T-helper 2 cell treated with Interferon-gamma antibody and Interleukin-4, amounts not matched to agents 5 μg/mL and 100 μg/mL, for 36 hours (primary cell): ENCODE measurements around the gene SMIM45.

ENCODE experiments used
- DNase-seq: peaks from one replicate; pipeline ENCODE4 v3.0.0; 2021; ENCODE audit warnings: low spot score
- H3K27ac Mint-ChIP-seq: one replicate; pipeline ENCODE4 v1.8.0; 2021; ENCODE audit warnings: mild to moderate bottlenecking, mixed read lengths
- H3K27me3 Mint-ChIP-seq: one replicate; pipeline ENCODE4 v1.8.0; 2021; ENCODE audit warnings: low read depth, mixed read lengths
- H3K36me3 Mint-ChIP-seq: one replicate; pipeline ENCODE4 v1.8.0; 2021; ENCODE audit warnings: low read depth, mixed read lengths
- H3K4me1 Mint-ChIP-seq: one replicate; pipeline ENCODE4 v1.8.0; 2021; ENCODE audit warnings: low read depth, mixed read lengths
- H3K4me3 Mint-ChIP-seq: one replicate; pipeline ENCODE4 v1.8.0; 2022; ENCODE audit warnings: mild to moderate bottlenecking, moderate library complexity, mixed read lengths
- H3K9me3 Mint-ChIP-seq: one replicate; pipeline ENCODE4 v1.8.0; 2021; ENCODE audit warnings: mixed read lengths

Gene SMIM45

DNA sequence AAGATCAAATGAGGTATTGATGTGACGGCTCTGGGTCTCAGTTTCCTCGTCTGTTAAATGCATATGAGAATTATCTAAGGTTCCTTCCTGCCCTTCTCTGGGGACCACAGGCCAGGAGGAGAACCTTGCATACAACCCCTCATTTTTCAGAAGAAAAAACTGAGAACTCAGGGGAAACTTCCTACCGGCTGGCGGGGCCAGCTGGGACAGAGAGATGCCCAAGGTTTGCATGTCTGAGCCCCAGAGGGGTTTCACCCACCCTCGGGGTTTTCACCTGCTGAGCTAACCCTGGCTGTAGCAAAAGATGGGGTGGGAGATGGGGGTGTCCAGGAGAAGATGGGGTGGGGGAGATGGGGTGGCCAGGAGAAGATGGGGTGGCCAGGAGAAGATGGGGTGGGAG lies 29.6 kb upstream of the SMIM45 start:
- Mint-ChIP-seq H3K9me3 (no peaks in the 10 kb centered on the region), H3K27me3 (peaks cover 23% of the 10 kb centered on the region), H3K4me3 (no peak overlapping the region), H3K27ac (no peak overlapping the region), H3K36me3 (no peaks in the 10 kb centered on the region), H3K4me1 (peaks cover 15% of the 10 kb centered on the region)
- no peak for DNase-seq

- no peaks in the 10 kb centered on the region for H3K36me3 Mint-ChIP-seq
- no peak overlapping the region for H3K27ac Mint-ChIP-seq
- peaks cover 28% of the 10 kb centered on the region for H3K27me3 Mint-ChIP-seq
- H3K4me1 Mint-ChIP-seq, result peaks cover 15% of the 10 kb centered on the region
- DNase-seq, result no peak
- H3K4me3 Mint-ChIP-seq, result no peak overlapping the region
- no peaks in the 10 kb centered on the region for H3K9me3 Mint-ChIP-seq
Measured at GRCh38 chr22:41922940-41923594, 28.9 kb upstream of the SMIM45 start.

DNA sequence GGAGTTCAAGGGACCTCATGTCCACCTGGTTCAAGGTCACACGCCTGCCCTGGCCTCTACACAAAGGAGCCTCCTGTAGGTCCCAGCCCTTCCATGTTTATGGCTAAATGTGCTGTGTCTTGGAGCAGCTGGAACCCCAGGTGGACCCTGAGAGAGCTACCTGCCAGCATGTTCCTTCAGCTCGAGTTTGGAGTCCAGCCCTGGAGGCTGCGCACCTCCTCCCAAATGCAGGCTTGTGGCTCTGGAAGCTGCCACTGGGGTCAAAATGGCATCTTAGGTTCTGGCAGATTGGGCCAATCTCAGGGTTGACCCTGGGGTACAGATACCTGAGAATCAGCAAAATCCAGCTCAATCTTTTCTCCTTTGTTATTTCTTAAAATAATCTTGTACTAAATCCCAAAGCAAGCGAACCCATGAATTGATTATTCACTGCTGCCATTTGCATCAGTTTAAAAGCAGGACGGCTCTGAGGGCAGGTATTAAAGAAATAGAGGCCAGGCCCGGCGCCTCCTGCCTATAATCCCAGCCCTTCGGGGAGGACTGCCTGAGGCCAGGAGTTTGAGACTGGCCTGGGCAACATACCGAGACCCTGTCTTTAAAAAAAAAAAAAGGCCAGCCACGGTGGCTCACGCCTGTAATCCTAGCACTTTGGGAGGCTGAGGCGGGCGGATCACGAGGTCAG lies 28.2 kb upstream of the SMIM45 start:
- no peaks in the 10 kb centered on the region for H3K36me3 Mint-ChIP-seq
- no peak overlapping the region for H3K4me3 Mint-ChIP-seq
- no peak for DNase-seq
- H3K9me3 Mint-ChIP-seq, result no peaks in the 10 kb centered on the region
- peaks cover 28% of the 10 kb centered on the region for H3K27me3 Mint-ChIP-seq
- peaks cover 13% of the 10 kb centered on the region for H3K4me1 Mint-ChIP-seq
- H3K27ac Mint-ChIP-seq, result no peak overlapping the region

GRCh38 chr22:41925783-41926460 lies 26.0 kb upstream of the SMIM45 start:
- Mint-ChIP-seq H3K9me3 (no peaks in the 10 kb centered on the region), H3K4me1 (peaks cover 6% of the 10 kb centered on the region), H3K27ac (no peak overlapping the region)

DNA sequence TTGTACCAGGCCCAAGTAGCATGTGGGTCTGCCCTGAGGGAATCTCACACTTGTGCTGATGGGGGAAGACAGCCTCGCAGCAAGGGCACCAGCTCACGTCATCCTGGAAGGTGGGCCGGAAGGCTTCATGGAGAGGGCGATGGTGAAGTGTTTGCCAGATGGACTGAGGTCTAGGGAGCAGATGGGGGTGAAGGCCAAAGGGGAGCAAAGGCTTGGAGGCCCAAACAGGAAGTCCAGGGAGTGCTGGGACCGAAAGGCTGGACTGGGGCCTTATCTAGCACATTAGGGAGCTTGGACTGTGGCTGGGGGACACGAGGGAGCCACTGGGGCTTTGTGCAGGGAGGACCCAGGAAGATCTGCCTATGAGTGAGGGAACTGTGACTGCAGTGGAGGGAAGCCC lies 24.1 kb upstream of the SMIM45 start:
- H3K27ac Mint-ChIP-seq, result no peak overlapping the region
- H3K4me1 Mint-ChIP-seq, result peaks cover 6% of the 10 kb centered on the region
- H3K9me3 Mint-ChIP-seq, result no peaks in the 10 kb centered on the region

More at GRCh38 chr22:41925783-41926460, 26.0 kb upstream of the SMIM45 start:
- Mint-ChIP-seq H3K36me3 (no peaks in the 10 kb centered on the region), H3K27me3 (peaks cover 28% of the 10 kb centered on the region), H3K4me3 (peak overlapping the region; percentile 62)
- peak; percentile 77 for DNase-seq

GRCh38 chr22:41928593-41929417 lies 23.1 kb upstream of the SMIM45 start:
- H3K36me3 Mint-ChIP-seq, result no peaks in the 10 kb centered on the region
- peaks cover 6% of the 10 kb centered on the region for H3K4me1 Mint-ChIP-seq
- no peak overlapping the region for H3K27ac Mint-ChIP-seq
- DNase-seq, result no peak
- H3K27me3 Mint-ChIP-seq, result peaks cover 25% of the 10 kb centered on the region
- no peak overlapping the region for H3K4me3 Mint-ChIP-seq
- no peaks in the 10 kb centered on the region for H3K9me3 Mint-ChIP-seq

More for the DNA sequence above, 24.1 kb upstream of the SMIM45 start:
- peaks cover 28% of the 10 kb centered on the region for H3K27me3 Mint-ChIP-seq
- H3K4me3 Mint-ChIP-seq, result peak overlapping the region; percentile 40
- DNase-seq, result no peak
- no peaks in the 10 kb centered on the region for H3K36me3 Mint-ChIP-seq

- peaks cover 25% of the 10 kb centered on the region for H3K27me3 Mint-ChIP-seq
- DNase-seq, result no peak
- no peak overlapping the region for H3K4me3 Mint-ChIP-seq
- H3K36me3 Mint-ChIP-seq, result no peaks in the 10 kb centered on the region
- no peaks in the 10 kb centered on the region for H3K9me3 Mint-ChIP-seq
- peaks cover 6% of the 10 kb centered on the region for H3K4me1 Mint-ChIP-seq
- no peak overlapping the region for H3K27ac Mint-ChIP-seq
Measured at GRCh38 chr22:41929418-41929810, 22.5 kb upstream of the SMIM45 start.

GRCh38 chr22:41931701-41932269 lies 20.2 kb upstream of the SMIM45 start:
- Mint-ChIP-seq H3K4me1 (no peaks in the 10 kb centered on the region), H3K36me3 (peaks cover 6% of the 10 kb centered on the region), H3K27ac (no peak overlapping the region), H3K27me3 (peaks cover 15% of the 10 kb centered on the region), H3K4me3 (no peak overlapping the region), H3K9me3 (no peaks in the 10 kb centered on the region)
- DNase-seq, result no peak

GRCh38 chr22:41932353-41932752 lies 19.6 kb upstream of the SMIM45 start:
- no peak for DNase-seq
- Mint-ChIP-seq H3K27ac (no peak overlapping the region), H3K4me3 (no peak overlapping the region)

DNA sequence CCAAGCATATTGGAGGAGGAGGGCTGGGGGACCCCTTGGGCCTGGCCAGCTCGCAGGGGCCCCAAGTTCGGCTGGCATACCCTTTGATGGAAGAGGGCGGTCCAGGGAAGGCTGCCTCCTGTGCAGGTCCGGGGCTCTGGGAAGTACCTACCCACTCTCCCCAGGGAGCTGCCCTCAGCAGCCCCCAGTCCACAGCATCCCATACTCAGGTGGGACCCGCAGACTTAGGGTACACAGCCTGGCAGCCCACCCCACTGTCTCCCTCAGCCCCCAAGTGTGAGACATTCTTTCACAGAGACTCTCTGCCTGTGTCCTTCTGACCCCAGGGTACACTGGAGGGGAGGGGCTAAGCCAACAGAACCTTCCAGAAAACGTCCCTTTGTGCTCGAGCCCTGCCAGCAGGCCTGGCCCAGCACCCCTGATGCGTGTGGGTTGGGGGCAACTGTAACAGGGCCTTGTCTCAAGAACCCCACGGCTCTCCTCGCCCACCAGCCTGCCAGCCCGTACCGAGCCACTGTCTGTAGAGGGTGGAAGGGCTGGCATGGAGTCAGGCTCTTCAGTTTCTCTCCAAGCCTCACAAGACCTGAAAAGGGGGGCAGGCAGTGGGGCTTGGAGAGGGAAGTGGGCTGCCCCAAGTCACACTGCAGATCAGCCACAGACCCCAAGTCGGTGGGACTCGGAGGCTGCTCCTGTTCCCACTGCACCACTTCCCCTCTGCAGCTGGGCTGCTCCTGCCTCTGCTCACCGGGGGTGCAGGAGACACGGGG lies 18.4 kb upstream of the SMIM45 start:
- Mint-ChIP-seq H3K4me3 (no peak overlapping the region), H3K27ac (no peak overlapping the region), H3K27me3 (no peaks in the 10 kb centered on the region), H3K9me3 (no peaks in the 10 kb centered on the region), H3K4me1 (no peaks in the 10 kb centered on the region), H3K36me3 (peaks cover 8% of the 10 kb centered on the region)
- DNase-seq, result no peak

More at GRCh38 chr22:41932353-41932752, 19.6 kb upstream of the SMIM45 start:
- peaks cover 8% of the 10 kb centered on the region for H3K36me3 Mint-ChIP-seq
- H3K4me1 Mint-ChIP-seq, result no peaks in the 10 kb centered on the region
- no peaks in the 10 kb centered on the region for H3K9me3 Mint-ChIP-seq
- H3K27me3 Mint-ChIP-seq, result peaks cover 9% of the 10 kb centered on the region

DNA sequence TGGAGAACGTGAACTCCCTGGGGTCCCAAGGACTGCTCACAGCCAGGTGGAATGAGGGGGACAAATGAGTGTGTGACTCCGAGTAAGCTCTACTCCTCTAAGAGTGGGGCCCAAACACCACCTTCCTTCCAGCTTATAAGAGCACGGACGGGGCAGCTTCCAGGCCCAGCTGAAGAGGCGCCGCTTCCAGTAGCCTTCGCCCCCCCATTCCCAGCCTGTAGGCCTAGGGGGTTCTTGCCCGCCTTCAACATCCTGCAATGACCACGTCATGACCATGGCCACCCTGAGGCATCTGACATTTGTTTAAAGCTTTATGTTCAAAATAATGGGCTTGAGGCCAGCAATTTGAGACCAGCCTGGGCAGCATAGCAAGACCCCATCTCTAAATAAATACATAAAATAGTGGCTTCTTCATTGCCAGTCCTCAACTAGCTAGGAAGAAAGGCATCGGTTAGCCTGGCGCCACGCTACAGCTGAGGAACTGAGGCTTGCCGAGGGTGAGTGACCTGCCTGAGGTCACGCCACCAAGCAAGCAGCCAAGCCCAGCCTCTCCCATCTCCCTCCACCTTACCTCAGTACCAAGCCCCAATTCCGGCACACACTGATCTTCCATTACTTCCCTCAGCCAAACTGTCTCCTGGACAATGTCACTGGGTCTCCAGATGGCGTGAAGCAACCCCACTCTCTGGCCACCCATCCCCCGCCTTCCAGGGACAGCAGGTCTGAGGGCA lies 17.5 kb upstream of the SMIM45 start:
- no peaks in the 10 kb centered on the region for H3K9me3 Mint-ChIP-seq
- peaks cover 3% of the 10 kb centered on the region for H3K4me1 Mint-ChIP-seq
- no peak overlapping the region for H3K27ac Mint-ChIP-seq
- H3K36me3 Mint-ChIP-seq, result peaks cover 13% of the 10 kb centered on the region
- no peak for DNase-seq
- H3K27me3 Mint-ChIP-seq, result no peaks in the 10 kb centered on the region
- H3K4me3 Mint-ChIP-seq, result no peak overlapping the region

GRCh38 chr22:41935015-41935351 lies 17.0 kb upstream of the SMIM45 start:
- DNase-seq, result no peak
- H3K27me3 Mint-ChIP-seq, result no peaks in the 10 kb centered on the region
- H3K36me3 Mint-ChIP-seq, result peaks cover 18% of the 10 kb centered on the region
- no peaks in the 10 kb centered on the region for H3K9me3 Mint-ChIP-seq
- H3K27ac Mint-ChIP-seq, result no peak overlapping the region
- H3K4me1 Mint-ChIP-seq, result peaks cover 8% of the 10 kb centered on the region
- H3K4me3 Mint-ChIP-seq, result no peak overlapping the region
